GM21619 (cell line): ENCODE results near the gene INF2.
A peak's percentile ranks its signal among the peaks of the same experiment; 100 is the strongest.

Experiments used
- ATAC-seq: cut with Tn5 transposase; IDR thresholded peaks from one replicate; pipeline ENCODE4 v1.9.1; 2021; ENCODE audit not compliant: unreplicated experiment

Gene INF2

GRCh38 chr14:104700747-104701217 lies 11.4 kb downstream of the INF2 start:
- no peak for ATAC-seq

- no peak for ATAC-seq
These were observed 12.1 kb downstream of the INF2 start for GRCh38 chr14:104701383-104702076.

GRCh38 chr14:104702106-104702505 lies 12.7 kb downstream of the INF2 start:
- ATAC-seq, result no peak

GRCh38 chr14:104702673-104703072 lies 13.3 kb downstream of the INF2 start:
- ATAC-seq, result no peak

GRCh38 chr14:104703269-104703668 lies 13.9 kb downstream of the INF2 start:
- no peak for ATAC-seq

GRCh38 chr14:104704252-104704651 lies 14.8 kb downstream of the INF2 start:
- ATAC-seq, result no peak

GRCh38 chr14:104705340-104706047 lies 16.1 kb downstream of the INF2 start:
- ATAC-seq, result no peak

- no peak for ATAC-seq
These were observed 17.6 kb downstream of the INF2 start for GRCh38 chr14:104706733-104707607.

- ATAC-seq, result no peak
These were observed 18.5 kb downstream of the INF2 start for GRCh38 chr14:104707608-104708595.

- ATAC-seq, result peak; percentile 55
These were observed 19.3 kb downstream of the INF2 start for GRCh38 chr14:104708606-104709268.

GRCh38 chr14:104709387-104710039 lies 20.1 kb downstream of the INF2 start:
- ATAC-seq, result no peak

GRCh38 chr14:104710071-104710735 lies 20.8 kb downstream of the INF2 start:
- ATAC-seq, result no peak

GRCh38 chr14:104712881-104713734 lies 23.7 kb downstream of the INF2 start:
- no peak for ATAC-seq

- ATAC-seq, result no peak
These were observed 24.6 kb downstream of the INF2 start for GRCh38 chr14:104714066-104714465.

- no peak for ATAC-seq
These were observed 25.3 kb downstream of the INF2 start for GRCh38 chr14:104714681-104715080.

- no peak for ATAC-seq
These were observed 26.0 kb downstream of the INF2 start for GRCh38 chr14:104715416-104715815.

GRCh38 chr14:104715871-104716270 lies 26.5 kb downstream of the INF2 start:
- no peak for ATAC-seq

- ATAC-seq, result no peak
These were observed 27.7 kb downstream of the INF2 start for GRCh38 chr14:104717137-104717536.
